Sigmoid colon (tissue), 7 donors: ENCODE measurements around the gene STRADA. TPM values are rescaled to one million over a fixed set of nuclear protein-coding genes. Genes with fewer than 3 reads are reported as not detected.

Source experiments
- DNase-seq: peaks from one replicate; pipeline ENCODE4 v3.0.0-alpha.2; 2019
- H3K27ac ChIP-seq, 4 donors: fragments of 200-600 bp; sonication (generic); one replicate each; pipeline ENCODE4 v1.5.1; 2016 to 2019; ENCODE audit warnings: mild to moderate bottlenecking in 1 of 4
- H3K27me3 ChIP-seq, 3 donors: fragments of 200-600 bp; sonication (generic); one replicate each; pipeline ENCODE4 v1.5.1; 2019; ENCODE audit warnings: mild to moderate bottlenecking in 1 of 3
- H3K36me3 ChIP-seq, 4 donors: fragments of 200-600 bp; sonication (generic); one replicate each; pipeline ENCODE4 v1.5.1; 2016 to 2019
- H3K4me1 ChIP-seq, 4 donors: fragments of 200-600 bp; sonication (generic); one replicate each; pipeline ENCODE4 v1.5.1; 2017 to 2019
- H3K4me3 ChIP-seq, 4 donors: fragments of 200-600 bp; sonication (generic); one replicate each; pipeline ENCODE4 v1.5.1; 2017 to 2019; ENCODE audit warnings: mild to moderate bottlenecking in 2 of 4, moderate library complexity in 1 of 4
- H3K9me3 ChIP-seq, 4 donors: fragments of 200-600 bp in 3 of 4; sonication (generic) in 3 of 4; one replicate each; pipeline versions ENCODE4 v1.5.1 to v1.6.1; 2013 to 2019
- EP300 ChIP-seq, 4 donors: sonication (generic); formaldehyde crosslinking; IDR thresholded peaks; one replicate each; pipeline ENCODE4 v1.6.1; 2017; ENCODE audit warnings: antibody characterized with exemption in 4 of 4
- POLR2A ChIP-seq, 2 donors: fragments of 450-650 bp; IDR thresholded peaks; one replicate each; pipeline ENCODE4 v1.6.1; 2016; ENCODE audit warnings: antibody characterized with exemption in 2 of 2, mild to moderate bottlenecking in 2 of 2, moderate library complexity in 2 of 2
- POLR2AphosphoS5 ChIP-seq, 4 donors: sonication (generic); formaldehyde crosslinking; IDR thresholded peaks; one replicate each; pipeline ENCODE4 v1.6.1; 2017; ENCODE audit warnings: antibody characterized with exemption in 4 of 4
- WGBS, 2 donors: extraction: QIAGEN DNeasy Blood & Tissue Kit; methylation state at CpG; one replicate each; pipeline ENCODE4 v1.1.7; 2013; 5-methylcytosine and 5-hydroxymethylcytosine counted together
- intact Hi-C: fragments of 100-400 bp; cut with DNase I; formaldehyde crosslinking; loops from one replicate; pipeline ENCODE4 v1.15.1; 2023
- polyA plus RNA-seq, 3 donors: library from polyadenylated mRNA; stranded (reverse); fragments of 200-250 nt; gene quantifications; one replicate each; pipeline ENCODE4 v1.2.3, GENCODE V29; 2013
- total RNA-seq, 4 donors: library from RNA; depleted of rRNA; stranded (reverse); fragments of >200 nt; gene quantifications; one replicate each; pipeline ENCODE4 v1.1.0, GENCODE V29; 2016
- TF ChIP-seq, protein P1 (sequence below), 4 experiments: fragments of 450-650 bp in 3 of 4; fragments of 200-600 bp in 1 of 4; IDR thresholded peaks; one replicate each; pipeline ENCODE4 v1.5.1; 2016 to 2019; ENCODE audit warnings: antibody characterized with exemption in 4 of 4, mild to moderate bottlenecking in 3 of 4, moderate library complexity in 2 of 4
- donor health status: healthy with polysubstance abuse.
- donor health status: Bipolar disorder and iron deficiency.
- donor health status: healthy.

The STRADA gene, protein sequence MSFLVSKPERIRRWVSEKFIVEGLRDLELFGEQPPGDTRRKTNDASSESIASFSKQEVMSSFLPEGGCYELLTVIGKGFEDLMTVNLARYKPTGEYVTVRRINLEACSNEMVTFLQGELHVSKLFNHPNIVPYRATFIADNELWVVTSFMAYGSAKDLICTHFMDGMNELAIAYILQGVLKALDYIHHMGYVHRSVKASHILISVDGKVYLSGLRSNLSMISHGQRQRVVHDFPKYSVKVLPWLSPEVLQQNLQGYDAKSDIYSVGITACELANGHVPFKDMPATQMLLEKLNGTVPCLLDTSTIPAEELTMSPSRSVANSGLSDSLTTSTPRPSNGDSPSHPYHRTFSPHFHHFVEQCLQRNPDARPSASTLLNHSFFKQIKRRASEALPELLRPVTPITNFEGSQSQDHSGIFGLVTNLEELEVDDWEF
- total RNA-seq (10 to 100 TPM; 20.0 to 45.1 (median 24.7) TPM), polyA plus RNA-seq (10 to 100 TPM in 1 of 3 donors, 1 to 10 TPM in 2; 7.2 to 18.3 (median 7.6) TPM)

DNA sequence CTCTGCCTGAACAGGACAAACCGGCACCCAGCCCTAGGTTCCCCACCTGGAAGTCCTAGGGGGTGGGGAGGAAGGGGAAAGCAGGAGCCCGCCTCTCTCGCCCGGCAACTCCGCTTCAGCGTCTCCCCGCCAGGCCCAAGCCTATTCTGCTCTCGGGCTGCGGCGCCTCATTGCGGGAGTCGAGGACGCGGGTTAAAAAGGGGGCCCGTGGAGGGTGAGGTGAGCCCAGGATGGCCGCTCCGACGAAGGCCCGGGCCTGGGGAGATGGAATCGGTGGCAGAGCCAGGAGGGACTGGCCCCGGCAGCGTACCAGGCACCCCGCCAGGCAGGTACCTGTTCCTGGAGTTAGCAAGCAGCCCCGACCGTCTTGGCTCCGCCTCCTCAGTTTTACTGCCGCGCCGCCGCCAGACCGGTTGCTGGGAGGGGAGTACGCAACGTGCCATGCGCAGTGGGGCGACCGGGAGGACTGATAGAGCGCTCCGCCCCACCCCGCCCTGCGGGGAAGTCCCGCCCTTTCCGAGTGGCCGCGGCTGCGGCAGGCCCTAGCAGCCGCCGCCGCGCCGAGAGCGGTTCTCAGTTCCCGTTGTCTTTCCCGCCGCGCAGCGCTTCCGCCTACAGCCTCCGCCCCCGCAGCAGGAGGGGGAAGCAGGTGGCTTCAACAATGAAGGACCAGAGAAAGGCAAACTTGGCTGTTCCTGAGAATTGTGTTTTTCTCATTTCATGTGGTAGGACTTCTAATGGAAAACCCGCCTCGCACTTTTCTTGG is at the start of gene STRADA:
Gene STRADA, minus strand, starts transcription at position 392 of the 766 bp plus-strand sequence. CDS start 13,430 bp downstream, outside the sequence.
- 0% methylated on average over 61 of the region's 61 CpGs for WGBS, 2 donors
- TF ChIP-seq, protein P1, sequence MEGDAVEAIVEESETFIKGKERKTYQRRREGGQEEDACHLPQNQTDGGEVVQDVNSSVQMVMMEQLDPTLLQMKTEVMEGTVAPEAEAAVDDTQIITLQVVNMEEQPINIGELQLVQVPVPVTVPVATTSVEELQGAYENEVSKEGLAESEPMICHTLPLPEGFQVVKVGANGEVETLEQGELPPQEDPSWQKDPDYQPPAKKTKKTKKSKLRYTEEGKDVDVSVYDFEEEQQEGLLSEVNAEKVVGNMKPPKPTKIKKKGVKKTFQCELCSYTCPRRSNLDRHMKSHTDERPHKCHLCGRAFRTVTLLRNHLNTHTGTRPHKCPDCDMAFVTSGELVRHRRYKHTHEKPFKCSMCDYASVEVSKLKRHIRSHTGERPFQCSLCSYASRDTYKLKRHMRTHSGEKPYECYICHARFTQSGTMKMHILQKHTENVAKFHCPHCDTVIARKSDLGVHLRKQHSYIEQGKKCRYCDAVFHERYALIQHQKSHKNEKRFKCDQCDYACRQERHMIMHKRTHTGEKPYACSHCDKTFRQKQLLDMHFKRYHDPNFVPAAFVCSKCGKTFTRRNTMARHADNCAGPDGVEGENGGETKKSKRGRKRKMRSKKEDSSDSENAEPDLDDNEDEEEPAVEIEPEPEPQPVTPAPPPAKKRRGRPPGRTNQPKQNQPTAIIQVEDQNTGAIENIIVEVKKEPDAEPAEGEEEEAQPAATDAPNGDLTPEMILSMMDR (IDR thresholded peaks at IDR 0.05) = no peak
- TF ChIP-seq EP300 (IDR thresholded peaks at IDR 0.05) (no peak), POLR2A (IDR thresholded peaks at IDR 0.05) (peak; percentile 67 to 83), POLR2AphosphoS5 (IDR thresholded peaks at IDR 0.05) (peak; percentile 81 to 93 (median 92))
- Histone ChIP-seq H3K4me1 (peaks cover 0 to 20% (median 13%) of the 10 kb centered on the region in 4 donors), H3K36me3 (peaks cover 0 to 19% (median 0%) of the 10 kb centered on the region in 4 donors), H3K27me3 (no peaks in the 10 kb centered on the region), H3K27ac (peak within 1 kb of the TSS; percentile 91 to 97 (median 95)), H3K4me3 (peak within 1 kb of the TSS; percentile 58 to 96 (median 74)), H3K9me3 (no peaks in the 10 kb centered on the region)
- intact Hi-C loops = loop anchor here (2.0 to 5.0 kb wide), 3 partner anchors 31 to 119 kb away; partner anchors contain the start of genes CCDC47, LIMD2 and MAP3K3
- DNase-seq = peak; percentile 99

DNA sequence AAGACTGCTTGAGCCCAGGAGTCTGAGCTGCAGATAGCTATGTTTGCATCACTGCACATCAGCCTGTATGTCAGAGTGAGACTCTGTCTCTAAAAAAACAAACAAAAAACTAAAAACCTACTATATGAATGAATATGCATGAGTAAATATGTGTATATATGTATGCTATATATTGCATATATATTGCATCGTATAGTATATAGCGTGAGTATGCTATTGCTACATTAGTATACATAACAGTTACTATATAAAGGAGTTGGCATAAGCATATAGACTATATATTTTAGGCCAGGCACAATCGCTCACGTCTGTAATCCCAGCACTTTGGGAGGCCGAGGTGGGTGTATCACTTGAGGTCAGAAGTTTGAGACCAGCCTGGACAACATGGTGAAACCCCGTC is 48.5 kb upstream of the STRADA start:
- H3K27me3 ChIP-seq = no peaks in the 10 kb centered on the region
- intact Hi-C loops = no loop called here
- no peak overlapping the region for H3K4me3 ChIP-seq
- WGBS, 2 donors = 94% methylated on average over 6 of the region's 6 CpGs
- no peak for TF ChIP-seq EP300 (IDR thresholded peaks at IDR 0.05)
- TF ChIP-seq POLR2A (IDR thresholded peaks at IDR 0.05) = no peak
- TF ChIP-seq, protein P1 (IDR thresholded peaks at IDR 0.05) = no peak
- TF ChIP-seq POLR2AphosphoS5 (IDR thresholded peaks at IDR 0.05) = no peak
- H3K9me3 ChIP-seq = no peaks in the 10 kb centered on the region
- no peak overlapping the region for H3K27ac ChIP-seq
- H3K36me3 ChIP-seq = peaks cover 25 to 83% (median 57%) of the 10 kb centered on the region in 4 donors
- H3K4me1 ChIP-seq = peaks cover 0 to 9% (median 2%) of the 10 kb centered on the region in 4 donors
- no peak for DNase-seq

DNA sequence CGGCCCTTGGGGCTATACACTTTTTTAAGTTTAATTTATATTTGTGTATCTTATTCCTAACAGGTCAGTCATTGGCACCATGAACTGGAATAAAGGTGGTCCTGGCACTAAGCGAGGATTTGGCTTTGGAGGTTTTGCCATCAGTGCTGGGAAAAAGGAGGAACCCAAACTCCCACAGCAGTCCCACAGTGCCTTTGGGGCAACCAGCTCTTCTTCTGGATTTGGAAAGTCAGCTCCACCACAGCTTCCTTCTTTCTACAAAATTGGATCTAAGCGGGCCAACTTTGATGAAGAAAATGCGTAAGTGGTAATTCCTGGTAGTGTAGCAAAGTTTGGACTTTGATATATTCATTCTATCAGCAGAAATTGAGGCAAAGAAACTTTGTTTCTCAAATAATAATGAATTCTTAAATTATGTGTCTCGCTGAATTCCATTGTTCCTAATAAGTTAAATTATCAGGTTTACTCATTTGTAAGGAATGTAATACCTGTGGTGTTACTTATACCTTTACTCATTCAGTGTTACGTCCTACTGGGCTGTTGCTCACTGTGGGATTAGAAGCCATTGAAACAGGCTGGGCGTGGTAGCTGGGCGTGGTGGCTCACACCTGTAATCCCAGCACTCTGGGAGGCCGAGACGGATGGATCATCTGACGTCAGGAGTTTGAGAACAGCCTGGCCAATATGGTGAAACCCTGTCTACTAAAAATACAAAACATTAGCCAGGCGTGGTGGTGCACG is 45.5 kb upstream of the STRADA start:
- TF ChIP-seq POLR2AphosphoS5 (IDR thresholded peaks at IDR 0.05) (no peak), EP300 (IDR thresholded peaks at IDR 0.05) (no peak), POLR2A (IDR thresholded peaks at IDR 0.05) (no peak)
- TF ChIP-seq, protein P1 (IDR thresholded peaks at IDR 0.05) = no peak
- intact Hi-C loops = no loop called here
- peaks cover 0 to 16% (median 13%) of the 10 kb centered on the region in 4 donors for H3K4me1 ChIP-seq
- 88 to 95% methylated on average over 13 of the region's 13 CpGs for WGBS, 2 donors
- peaks cover 14 to 64% (median 37%) of the 10 kb centered on the region in 4 donors for H3K36me3 ChIP-seq
- no peak overlapping the region for H3K4me3 ChIP-seq
- DNase-seq = no peak
- no peaks in the 10 kb centered on the region for H3K27me3 ChIP-seq
- H3K9me3 ChIP-seq = no peaks in the 10 kb centered on the region
- H3K27ac ChIP-seq = no peak overlapping the region

DNA sequence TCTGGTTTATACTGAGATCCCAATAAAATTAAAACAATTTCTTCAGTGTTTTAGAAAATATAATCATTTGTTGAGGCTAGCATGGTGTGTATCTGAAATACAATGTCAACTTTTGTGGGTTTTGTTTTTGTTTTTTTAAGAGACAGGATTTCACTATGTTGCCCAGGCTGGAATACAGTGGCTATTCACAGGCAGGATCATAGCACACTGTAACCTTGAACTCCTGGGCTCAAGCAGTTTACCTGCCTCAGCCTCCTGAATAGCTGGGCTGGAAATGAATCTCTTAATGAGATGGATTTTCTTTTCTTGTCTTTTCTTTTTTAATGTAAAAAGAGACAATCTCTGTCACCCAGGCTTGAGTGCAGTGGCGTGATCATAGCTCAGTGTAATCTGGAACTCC is 44.5 kb upstream of the STRADA start:
- intact Hi-C loops = no loop called here
- TF ChIP-seq, protein P1 (IDR thresholded peaks at IDR 0.05) = no peak
- TF ChIP-seq POLR2AphosphoS5 (IDR thresholded peaks at IDR 0.05) (no peak), EP300 (IDR thresholded peaks at IDR 0.05) (no peak), POLR2A (IDR thresholded peaks at IDR 0.05) (no peak)
- Histone ChIP-seq H3K4me1 (peaks cover 0 to 19% (median 14%) of the 10 kb centered on the region in 4 donors), H3K4me3 (no peak overlapping the region), H3K9me3 (no peaks in the 10 kb centered on the region), H3K27me3 (no peaks in the 10 kb centered on the region), H3K36me3 (peaks cover 14 to 54% (median 36%) of the 10 kb centered on the region in 4 donors), H3K27ac (no peak overlapping the region)
- WGBS, 2 donors = 98 to 100% methylated on average over 1 of the region's 1 CpG
- no peak for DNase-seq
